GM12878 (cell line): ENCODE data around the gene ELN. TPM values are rescaled to one million over a fixed set of nuclear protein-coding genes. Genes with fewer than 3 reads are reported as not detected.
A peak's percentile ranks its signal among the peaks of the same experiment; 100 is the strongest.

ENCODE experiments used
- CBX3 ChIP-seq: fragments of 200-600 bp; sonication (generic); IDR thresholded peaks from 2 replicates; pipeline ENCODE4 v1.6.1; 2016; ENCODE audit warnings: low read depth, borderline replicate concordance
- EED ChIP-seq: sonication (generic); IDR thresholded peaks from 2 replicates; pipeline ENCODE4 v1.6.1; 2016; ENCODE audit warnings: antibody characterized with exemption, low read depth
- FOXK2 ChIP-seq: fragments of 450-650 bp; IDR thresholded peaks from 2 replicates; pipeline ENCODE4 v1.6.1; 2017; ENCODE audit warnings: mild to moderate bottlenecking, moderate library complexity
- LARP7 ChIP-seq: fragments of 450-650 bp; IDR thresholded peaks from 2 replicates; pipeline ENCODE4 v1.6.1; 2017; ENCODE audit warnings: mild to moderate bottlenecking
- NFYA ChIP-seq: IDR thresholded peaks from 2 replicates; pipeline ENCODE4 v1.6.1; 2011; ENCODE audit warnings: low read depth, mild to moderate bottlenecking, low read length, improper control_type of control experiment, borderline replicate concordance
- NFYB ChIP-seq: IDR thresholded peaks from 2 replicates; pipeline ENCODE4 v1.6.1; 2011; ENCODE audit warnings: low read depth, mild to moderate bottlenecking, low read length, improper control_type of control experiment, moderate library complexity; ENCODE audit not compliant: insufficient read depth
- RCOR1 ChIP-seq: conservative IDR thresholded peaks from 2 replicates; pipeline ENCODE4 v1.6.1; 2012; ENCODE audit warnings: low read depth, low read length, improper control_type of control experiment
- SMAD1 ChIP-seq: fragments of 450-650 bp; IDR thresholded peaks from 2 replicates; pipeline ENCODE4 v1.6.1; 2018; ENCODE audit warnings: mild to moderate bottlenecking, low read depth; ENCODE audit not compliant: partially characterized antibody
- ZNF207 ChIP-seq: fragments of 450-650 bp; IDR thresholded peaks from 2 replicates; pipeline ENCODE4 v1.6.1; 2014; ENCODE audit warnings: antibody characterized with exemption, mild to moderate bottlenecking, borderline replicate concordance
- ZNF24 ChIP-seq: fragments of 450-650 bp; IDR thresholded peaks from 2 replicates; pipeline ENCODE4 v1.6.1; 2017; ENCODE audit warnings: antibody characterized with exemption, mild to moderate bottlenecking
- polyA plus RNA-seq, 11 experiments: library from polyadenylated mRNA; depleted of rRNA in 4 of 11; unstranded in 6 of 11; stranded (reverse) in 5 of 11; fragments of >200 nt; fragmentation: Nextera tagmentation in 4 of 11; fragmentation: Illumina TruSeq in 1 of 11; extraction: Ambion mirVana in 4 of 11; extraction: Trizol in 1 of 11; gene quantifications; 1 replicate in 1 of 11; 2 replicates in 10 of 11; pipeline versions ENCODE4 v1.2.1 to v1.2.3, GENCODE V29; 2011 to 2016; ENCODE audit warnings: inconsistent platforms in 2 of 11, missing spikeins in 2 of 11, low read depth in 1 of 11
- total RNA-seq, 4 experiments: library from RNA; depleted of rRNA in 3 of 4; stranded (reverse); fragments of >200 nt in 3 of 4; fragmentation: Illumina TruSeq in 1 of 4; extraction: Trizol in 1 of 4; gene quantifications; 2 replicates each; pipeline versions ENCODE4 v1.2.1 to v1.2.3, GENCODE V29; 2013 to 2021
- TF ChIP-seq, protein P1 (sequence below): fragments of 450-650 bp; IDR thresholded peaks from 2 replicates; pipeline ENCODE4 v1.6.1; 2018; ENCODE audit warnings: borderline replicate concordance, mild to moderate bottlenecking; ENCODE audit not compliant: partially characterized antibody
- TF ChIP-seq, protein P2 (sequence below): fragments of 450-650 bp; formaldehyde crosslinking; IDR thresholded peaks from 2 replicates; pipeline ENCODE4 v1.4.0; 2020; ENCODE audit warnings: mild to moderate bottlenecking, moderate library complexity
- TF ChIP-seq, protein P3 (sequence below): fragments of 450-650 bp; IDR thresholded peaks from 2 replicates; pipeline ENCODE4 v1.6.1; 2016; ENCODE audit warnings: mild to moderate bottlenecking
- TF ChIP-seq, protein P4 (sequence below): fragments of 450-650 bp; formaldehyde crosslinking; IDR thresholded peaks from 2 replicates; pipeline ENCODE4 v1.5.0; 2022; ENCODE audit warnings: mild to moderate bottlenecking, missing genetic modification characterization
- TF ChIP-seq, protein P5 (sequence below): fragments of 450-650 bp; IDR thresholded peaks from 2 replicates; pipeline ENCODE4 v1.6.1; 2017; ENCODE audit warnings: borderline replicate concordance

Gene ELN
- total and polyA plus RNA-seq, 10 of the 15 experiments (the other 5 are each of a cell fraction or from before 2014, with no cell fraction given): 0.08 to 0.27 (median 0.23) TPM; not detected in 7

DNA sequence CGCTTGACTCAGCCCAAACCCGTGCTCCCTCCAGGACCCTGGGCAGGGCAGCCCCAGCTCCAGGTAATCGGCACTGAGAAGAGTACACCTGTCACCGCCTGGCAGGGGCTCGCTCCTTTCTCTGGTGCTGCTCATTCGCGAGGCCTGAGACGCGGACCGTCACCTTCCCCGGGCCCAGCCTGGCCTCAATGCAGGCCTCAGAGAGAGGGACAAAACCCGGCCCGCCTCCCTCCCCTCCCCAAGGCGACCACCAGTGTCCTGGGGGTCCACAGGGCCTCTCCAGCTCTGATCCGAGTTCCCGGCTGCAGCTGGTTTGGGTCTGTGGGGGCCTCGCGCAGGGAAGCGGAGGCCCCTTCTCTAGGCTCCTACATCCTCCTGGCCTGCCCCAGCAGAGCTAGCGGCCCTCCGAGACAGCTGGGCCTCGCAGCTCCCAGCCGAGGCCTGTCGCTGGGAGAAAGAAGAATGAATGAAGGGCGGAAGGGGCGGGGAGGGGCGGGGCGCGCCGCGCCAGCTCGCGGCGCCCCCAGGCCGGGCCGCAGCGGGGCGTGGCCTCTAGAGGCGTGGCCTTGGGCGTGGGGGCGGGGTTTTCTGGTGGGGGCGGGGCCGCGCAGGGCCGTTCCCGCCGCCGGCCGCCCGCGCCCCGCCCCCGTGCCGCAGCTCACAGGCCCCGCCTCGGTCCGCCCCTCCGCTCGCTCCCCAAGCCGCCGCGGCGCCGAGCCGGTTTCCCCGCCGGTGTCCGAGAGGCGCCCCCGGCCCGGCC lies 55.3 kb downstream of the ELN start, which contains the start of gene LIMK1 (continued):
- no peak for TF ChIP-seq NFYB
- no peak for TF ChIP-seq EED
- TF ChIP-seq, protein P1, sequence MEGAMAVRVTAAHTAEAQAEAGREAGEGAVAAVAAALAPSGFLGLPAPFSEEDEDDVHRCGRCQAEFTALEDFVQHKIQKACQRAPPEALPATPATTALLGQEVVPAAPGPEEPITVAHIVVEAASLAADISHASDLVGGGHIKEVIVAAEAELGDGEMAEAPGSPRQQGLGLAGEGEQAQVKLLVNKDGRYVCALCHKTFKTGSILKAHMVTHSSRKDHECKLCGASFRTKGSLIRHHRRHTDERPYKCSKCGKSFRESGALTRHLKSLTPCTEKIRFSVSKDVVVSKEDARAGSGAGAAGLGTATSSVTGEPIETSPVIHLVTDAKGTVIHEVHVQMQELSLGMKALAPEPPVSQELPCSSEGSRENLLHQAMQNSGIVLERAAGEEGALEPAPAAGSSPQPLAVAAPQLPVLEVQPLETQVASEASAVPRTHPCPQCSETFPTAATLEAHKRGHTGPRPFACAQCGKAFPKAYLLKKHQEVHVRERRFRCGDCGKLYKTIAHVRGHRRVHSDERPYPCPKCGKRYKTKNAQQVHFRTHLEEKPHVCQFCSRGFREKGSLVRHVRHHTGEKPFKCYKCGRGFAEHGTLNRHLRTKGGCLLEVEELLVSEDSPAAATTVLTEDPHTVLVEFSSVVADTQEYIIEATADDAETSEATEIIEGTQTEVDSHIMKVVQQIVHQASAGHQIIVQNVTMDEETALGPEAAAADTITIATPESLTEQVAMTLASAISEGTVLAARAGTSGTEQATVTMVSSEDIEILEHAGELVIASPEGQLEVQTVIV: no peak
- TF ChIP-seq CBX3: no peak
- no peak for TF ChIP-seq SMAD1
- TF ChIP-seq, protein P2, sequence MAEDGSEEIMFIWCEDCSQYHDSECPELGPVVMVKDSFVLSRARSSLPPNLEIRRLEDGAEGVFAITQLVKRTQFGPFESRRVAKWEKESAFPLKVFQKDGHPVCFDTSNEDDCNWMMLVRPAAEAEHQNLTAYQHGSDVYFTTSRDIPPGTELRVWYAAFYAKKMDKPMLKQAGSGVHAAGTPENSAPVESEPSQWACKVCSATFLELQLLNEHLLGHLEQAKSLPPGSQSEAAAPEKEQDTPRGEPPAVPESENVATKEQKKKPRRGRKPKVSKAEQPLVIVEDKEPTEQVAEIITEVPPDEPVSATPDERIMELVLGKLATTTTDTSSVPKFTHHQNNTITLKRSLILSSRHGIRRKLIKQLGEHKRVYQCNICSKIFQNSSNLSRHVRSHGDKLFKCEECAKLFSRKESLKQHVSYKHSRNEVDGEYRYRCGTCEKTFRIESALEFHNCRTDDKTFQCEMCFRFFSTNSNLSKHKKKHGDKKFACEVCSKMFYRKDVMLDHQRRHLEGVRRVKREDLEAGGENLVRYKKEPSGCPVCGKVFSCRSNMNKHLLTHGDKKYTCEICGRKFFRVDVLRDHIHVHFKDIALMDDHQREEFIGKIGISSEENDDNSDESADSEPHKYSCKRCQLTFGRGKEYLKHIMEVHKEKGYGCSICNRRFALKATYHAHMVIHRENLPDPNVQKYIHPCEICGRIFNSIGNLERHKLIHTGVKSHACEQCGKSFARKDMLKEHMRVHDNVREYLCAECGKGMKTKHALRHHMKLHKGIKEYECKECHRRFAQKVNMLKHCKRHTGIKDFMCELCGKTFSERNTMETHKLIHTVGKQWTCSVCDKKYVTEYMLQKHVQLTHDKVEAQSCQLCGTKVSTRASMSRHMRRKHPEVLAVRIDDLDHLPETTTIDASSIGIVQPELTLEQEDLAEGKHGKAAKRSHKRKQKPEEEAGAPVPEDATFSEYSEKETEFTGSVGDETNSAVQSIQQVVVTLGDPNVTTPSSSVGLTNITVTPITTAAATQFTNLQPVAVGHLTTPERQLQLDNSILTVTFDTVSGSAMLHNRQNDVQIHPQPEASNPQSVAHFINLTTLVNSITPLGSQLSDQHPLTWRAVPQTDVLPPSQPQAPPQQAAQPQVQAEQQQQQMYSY (CRISPR knock-in tag): no peak
- TF ChIP-seq, protein P3, sequence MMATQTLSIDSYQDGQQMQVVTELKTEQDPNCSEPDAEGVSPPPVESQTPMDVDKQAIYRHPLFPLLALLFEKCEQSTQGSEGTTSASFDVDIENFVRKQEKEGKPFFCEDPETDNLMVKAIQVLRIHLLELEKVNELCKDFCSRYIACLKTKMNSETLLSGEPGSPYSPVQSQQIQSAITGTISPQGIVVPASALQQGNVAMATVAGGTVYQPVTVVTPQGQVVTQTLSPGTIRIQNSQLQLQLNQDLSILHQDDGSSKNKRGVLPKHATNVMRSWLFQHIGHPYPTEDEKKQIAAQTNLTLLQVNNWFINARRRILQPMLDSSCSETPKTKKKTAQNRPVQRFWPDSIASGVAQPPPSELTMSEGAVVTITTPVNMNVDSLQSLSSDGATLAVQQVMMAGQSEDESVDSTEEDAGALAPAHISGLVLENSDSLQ: no peak
- TF ChIP-seq, protein P4, sequence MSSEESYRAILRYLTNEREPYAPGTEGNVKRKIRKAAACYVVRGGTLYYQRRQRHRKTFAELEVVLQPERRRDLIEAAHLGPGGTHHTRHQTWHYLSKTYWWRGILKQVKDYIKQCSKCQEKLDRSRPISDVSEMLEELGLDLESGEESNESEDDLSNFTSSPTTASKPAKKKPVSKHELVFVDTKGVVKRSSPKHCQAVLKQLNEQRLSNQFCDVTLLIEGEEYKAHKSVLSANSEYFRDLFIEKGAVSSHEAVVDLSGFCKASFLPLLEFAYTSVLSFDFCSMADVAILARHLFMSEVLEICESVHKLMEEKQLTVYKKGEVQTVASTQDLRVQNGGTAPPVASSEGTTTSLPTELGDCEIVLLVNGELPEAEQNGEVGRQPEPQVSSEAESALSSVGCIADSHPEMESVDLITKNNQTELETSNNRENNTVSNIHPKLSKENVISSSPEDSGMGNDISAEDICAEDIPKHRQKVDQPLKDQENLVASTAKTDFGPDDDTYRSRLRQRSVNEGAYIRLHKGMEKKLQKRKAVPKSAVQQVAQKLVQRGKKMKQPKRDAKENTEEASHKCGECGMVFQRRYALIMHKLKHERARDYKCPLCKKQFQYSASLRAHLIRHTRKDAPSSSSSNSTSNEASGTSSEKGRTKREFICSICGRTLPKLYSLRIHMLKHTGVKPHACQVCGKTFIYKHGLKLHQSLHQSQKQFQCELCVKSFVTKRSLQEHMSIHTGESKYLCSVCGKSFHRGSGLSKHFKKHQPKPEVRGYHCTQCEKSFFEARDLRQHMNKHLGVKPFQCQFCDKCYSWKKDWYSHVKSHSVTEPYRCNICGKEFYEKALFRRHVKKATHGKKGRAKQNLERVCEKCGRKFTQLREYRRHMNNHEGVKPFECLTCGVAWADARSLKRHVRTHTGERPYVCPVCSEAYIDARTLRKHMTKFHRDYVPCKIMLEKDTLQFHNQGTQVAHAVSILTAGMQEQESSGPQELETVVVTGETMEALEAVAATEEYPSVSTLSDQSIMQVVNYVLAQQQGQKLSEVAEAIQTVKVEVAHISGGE (CRISPR knock-in tag): no peak
- TF ChIP-seq LARP7: 0 out of 2 replicates have a peak, but pooled peaks have one; percentile 21
- no peak for TF ChIP-seq NFYA
- no peak for TF ChIP-seq RCOR1
- TF ChIP-seq, protein P5, sequence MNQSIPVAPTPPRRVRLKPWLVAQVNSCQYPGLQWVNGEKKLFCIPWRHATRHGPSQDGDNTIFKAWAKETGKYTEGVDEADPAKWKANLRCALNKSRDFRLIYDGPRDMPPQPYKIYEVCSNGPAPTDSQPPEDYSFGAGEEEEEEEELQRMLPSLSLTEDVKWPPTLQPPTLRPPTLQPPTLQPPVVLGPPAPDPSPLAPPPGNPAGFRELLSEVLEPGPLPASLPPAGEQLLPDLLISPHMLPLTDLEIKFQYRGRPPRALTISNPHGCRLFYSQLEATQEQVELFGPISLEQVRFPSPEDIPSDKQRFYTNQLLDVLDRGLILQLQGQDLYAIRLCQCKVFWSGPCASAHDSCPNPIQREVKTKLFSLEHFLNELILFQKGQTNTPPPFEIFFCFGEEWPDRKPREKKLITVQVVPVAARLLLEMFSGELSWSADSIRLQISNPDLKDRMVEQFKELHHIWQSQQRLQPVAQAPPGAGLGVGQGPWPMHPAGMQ: no peak
- no peak for TF ChIP-seq ZNF207
- TF ChIP-seq ZNF24: peak; percentile 92
- TF ChIP-seq FOXK2: no peak
